Right atrium auricular region (tissue), 2 donors: ENCODE measurements around the gene TMEM245. TPM values are rescaled to one million over a fixed set of nuclear protein-coding genes. Genes with fewer than 3 reads are reported as not detected.

ENCODE experiments used
- DNase-seq: peaks from one replicate; pipeline ENCODE4 v3.0.0-alpha.2; 2019; ENCODE audit warnings: low spot score
- H3K27ac ChIP-seq, 2 donors: fragments of 200-600 bp; sonication (generic); 1 replicate in 1 of 2; 2 replicates in 1 of 2; pipeline ENCODE4 v1.5.1; 2016 to 2019
- H3K27me3 ChIP-seq, 2 donors: fragments of 200-600 bp; sonication (generic); one replicate each; pipeline versions ENCODE4 v1.5.1 to v1.6.0; 2017 to 2019
- H3K36me3 ChIP-seq: fragments of 200-600 bp; sonication (generic); one replicate; pipeline ENCODE4 v1.5.1; 2016
- H3K4me1 ChIP-seq, 2 donors: fragments of 200-600 bp; sonication (generic); one replicate each; pipeline versions ENCODE4 v1.5.1 to v1.6.0; 2017 to 2019
- H3K4me3 ChIP-seq, 2 donors: fragments of 200-600 bp; sonication (generic); 1 replicate in 1 of 2; 2 replicates in 1 of 2; pipeline ENCODE4 v1.5.1; 2017 to 2019; ENCODE audit warnings: mild to moderate bottlenecking in 1 of 2, moderate library complexity in 1 of 2
- H3K9me3 ChIP-seq, 2 donors: fragments of 200-600 bp; sonication (generic); one replicate each; pipeline ENCODE4 v1.5.1; 2019
- CTCF ChIP-seq, 2 donors: fragments of 200-600 bp; sonication (generic); IDR thresholded peaks; one replicate each; pipeline ENCODE4 v1.5.1; 2019; ENCODE audit warnings: antibody characterized with exemption in 2 of 2
- total RNA-seq, 2 donors: library from RNA; depleted of rRNA; stranded (reverse); fragments of >200 nt; gene quantifications; one replicate each; pipeline ENCODE4 v1.1.0, GENCODE V29; 2016

TMEM245 gene
- total RNA-seq, 2 donors from 2014 or later, result 89.0 to 95.1 TPM

GRCh38 chr9:109013679-109014607 is 105.8 kb downstream of the TMEM245 start:
- H3K4me1 ChIP-seq, result peaks cover 0 to 54% of the 10 kb centered on the region in 2 donors
- H3K4me3 ChIP-seq, result peak overlapping the region; percentile 73 to 80
- TF ChIP-seq CTCF (IDR thresholded peaks at IDR 0.05), result no peak
- no peaks in the 10 kb centered on the region for H3K27me3 ChIP-seq
- H3K9me3 ChIP-seq, result no peaks in the 10 kb centered on the region
- DNase-seq, result no peak
- peaks cover 1% of the 10 kb centered on the region for H3K36me3 ChIP-seq
- peak overlapping the region; percentile 94 to 95 for H3K27ac ChIP-seq

GRCh38 chr9:109012876-109013678 is 106.7 kb downstream of the TMEM245 start, which contains the start of gene CTNNAL1:
Gene CTNNAL1 (minus strand): TSS chr9:109013499. CDS start chr9:109013442, 57 bp downstream.
- Histone ChIP-seq H3K27ac (peak within 1 kb of the TSS; percentile 94 to 95), H3K9me3 (no peaks in the 10 kb centered on the region), H3K4me3 (peak within 1 kb of the TSS; percentile 73 to 80), H3K27me3 (no peaks in the 10 kb centered on the region), H3K4me1 (peaks cover 0 to 52% of the 10 kb centered on the region in 2 donors), H3K36me3 (no peaks in the 10 kb centered on the region)
- TF ChIP-seq CTCF (IDR thresholded peaks at IDR 0.05), result no peak
- DNase-seq, result peak; percentile 94

GRCh38 chr9:109012009-109012875 is 107.5 kb downstream of the TMEM245 start:
- Histone ChIP-seq H3K4me3 (peak overlapping the region; percentile 73 to 80), H3K27me3 (no peaks in the 10 kb centered on the region), H3K36me3 (no peaks in the 10 kb centered on the region), H3K4me1 (peaks cover 0 to 49% of the 10 kb centered on the region in 2 donors), H3K9me3 (no peaks in the 10 kb centered on the region), H3K27ac (peak overlapping the region; percentile 94 to 95)
- no peak for TF ChIP-seq CTCF (IDR thresholded peaks at IDR 0.05)
- DNase-seq, result peak; percentile 85

GRCh38 chr9:109011231-109011671 is 108.5 kb downstream of the TMEM245 start:
- no peak for TF ChIP-seq CTCF (IDR thresholded peaks at IDR 0.05)
- peak overlapping the region; percentile 94 to 95 for H3K27ac ChIP-seq
- no peaks in the 10 kb centered on the region for H3K27me3 ChIP-seq
- DNase-seq, result no peak
- H3K36me3 ChIP-seq, result no peaks in the 10 kb centered on the region
- no peaks in the 10 kb centered on the region for H3K9me3 ChIP-seq
- peaks cover 0 to 51% of the 10 kb centered on the region in 2 donors for H3K4me1 ChIP-seq
- peak overlapping the region in 1 of 2 donors; percentile 80 for H3K4me3 ChIP-seq

GRCh38 chr9:109010746-109011145 is 109.0 kb downstream of the TMEM245 start:
- Histone ChIP-seq H3K4me3 (no peak overlapping the region), H3K27ac (peak overlapping the region; percentile 94 to 95), H3K27me3 (no peaks in the 10 kb centered on the region), H3K4me1 (peaks cover 0 to 56% of the 10 kb centered on the region in 2 donors), H3K9me3 (no peaks in the 10 kb centered on the region), H3K36me3 (no peaks in the 10 kb centered on the region)
- TF ChIP-seq CTCF (IDR thresholded peaks at IDR 0.05), result no peak
- no peak for DNase-seq
